Measurements from ENCODE around the gene RPS6KB2. TPM values are rescaled to one million over a fixed set of nuclear protein-coding genes. Genes with fewer than 3 reads are reported as not detected.
A peak's percentile ranks its signal among the peaks of the same experiment; 100 is the strongest.

RPS6KB2 gene
- total RNA-seq, 6 donors from 2014 or later = 35.2 to 94.3 (median 50.4) TPM

DNA sequence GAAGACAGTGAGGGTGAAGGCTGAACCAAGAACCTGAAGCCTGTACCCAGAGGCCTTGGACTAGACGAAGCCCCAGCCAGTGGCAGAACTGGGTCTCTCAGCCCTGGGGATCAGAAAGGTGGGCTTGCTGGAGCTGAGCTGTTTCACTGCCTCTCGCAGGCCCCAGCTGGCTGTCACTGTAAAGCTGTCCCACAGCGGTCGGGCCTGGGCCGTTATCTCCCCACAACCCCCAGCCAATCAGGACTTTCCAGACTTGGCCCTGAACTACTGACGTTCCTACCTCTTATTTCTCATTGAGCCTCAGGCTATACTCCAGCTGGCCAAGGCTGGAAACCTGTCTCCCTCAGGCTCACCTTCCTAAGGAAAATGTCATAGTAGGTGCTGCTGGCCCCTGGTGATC, 30.8 kb upstream of the RPS6KB2 start:
- peak in 1 of 2 donors; percentile 49 for DNase-seq
- Histone ChIP-seq H3K9me3 (no peaks in the 10 kb centered on the region), H3K36me3 (peaks cover 14 to 59% (median 47%) of the 10 kb centered on the region in 4 donors), H3K27ac (peak overlapping the region in 1 of 4 donors; percentile 53), H3K4me3 (no peak overlapping the region), H3K27me3 (no peaks in the 10 kb centered on the region), H3K4me1 (peaks cover 26 to 57% (median 33%) of the 10 kb centered on the region in 4 donors)
- no peak for ATAC-seq (ENCODE audit: low FRiP score in 2 of 2)
- TF ChIP-seq, protein P1, sequence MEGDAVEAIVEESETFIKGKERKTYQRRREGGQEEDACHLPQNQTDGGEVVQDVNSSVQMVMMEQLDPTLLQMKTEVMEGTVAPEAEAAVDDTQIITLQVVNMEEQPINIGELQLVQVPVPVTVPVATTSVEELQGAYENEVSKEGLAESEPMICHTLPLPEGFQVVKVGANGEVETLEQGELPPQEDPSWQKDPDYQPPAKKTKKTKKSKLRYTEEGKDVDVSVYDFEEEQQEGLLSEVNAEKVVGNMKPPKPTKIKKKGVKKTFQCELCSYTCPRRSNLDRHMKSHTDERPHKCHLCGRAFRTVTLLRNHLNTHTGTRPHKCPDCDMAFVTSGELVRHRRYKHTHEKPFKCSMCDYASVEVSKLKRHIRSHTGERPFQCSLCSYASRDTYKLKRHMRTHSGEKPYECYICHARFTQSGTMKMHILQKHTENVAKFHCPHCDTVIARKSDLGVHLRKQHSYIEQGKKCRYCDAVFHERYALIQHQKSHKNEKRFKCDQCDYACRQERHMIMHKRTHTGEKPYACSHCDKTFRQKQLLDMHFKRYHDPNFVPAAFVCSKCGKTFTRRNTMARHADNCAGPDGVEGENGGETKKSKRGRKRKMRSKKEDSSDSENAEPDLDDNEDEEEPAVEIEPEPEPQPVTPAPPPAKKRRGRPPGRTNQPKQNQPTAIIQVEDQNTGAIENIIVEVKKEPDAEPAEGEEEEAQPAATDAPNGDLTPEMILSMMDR (IDR thresholded peaks at IDR 0.05) = no peak
- TF ChIP-seq EP300 (IDR thresholded peaks at IDR 0.05) (no peak), POLR2AphosphoS5 (IDR thresholded peaks at IDR 0.05) (no peak), POLR2A (IDR thresholded peaks at IDR 0.05) (no peak)
- 72 to 88% methylated on average over 2 to 6 of the region's 6 CpGs for WGBS, 2 donors

DNA sequence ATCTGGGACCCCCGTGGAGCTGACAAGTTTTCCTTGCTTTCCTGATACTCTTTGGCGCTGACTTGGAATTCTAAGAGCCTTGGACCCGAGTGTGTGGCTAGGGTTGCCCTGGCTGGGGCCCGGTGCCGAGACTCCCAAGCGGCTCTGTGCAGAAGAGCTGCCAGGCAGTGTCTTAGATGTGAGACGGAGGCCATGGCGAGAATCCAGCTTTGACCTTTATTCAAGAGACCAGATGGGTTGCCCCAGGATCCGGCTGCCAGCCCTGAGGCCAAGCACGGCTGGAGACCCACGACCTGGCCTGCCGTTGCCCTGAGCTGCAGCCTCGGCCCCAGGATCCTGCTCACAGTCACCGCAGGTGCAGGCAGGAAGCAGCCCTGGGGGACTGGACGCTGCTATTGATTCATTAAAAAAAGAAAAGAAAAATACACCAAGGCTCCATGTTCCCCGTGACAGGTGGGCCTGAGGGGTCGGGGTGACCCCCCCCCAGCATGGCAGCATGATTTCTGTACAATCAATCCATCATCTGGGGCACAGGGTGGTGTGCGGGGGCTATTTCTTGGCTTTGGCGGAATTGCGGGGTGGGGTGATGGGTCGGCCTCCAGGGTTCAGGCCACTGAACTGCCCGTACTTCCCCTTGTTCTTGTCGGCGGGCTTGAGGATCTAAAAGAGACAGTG, 30.2 kb upstream of the RPS6KB2 start:
- ATAC-seq (ENCODE audit: low FRiP score in 2 of 2) (no peak), DNase-seq (peak in 1 of 2 donors; percentile 72)
- H3K27ac ChIP-seq = no peak overlapping the region
- no peak overlapping the region for H3K4me3 ChIP-seq
- peaks cover 29 to 56% (median 33%) of the 10 kb centered on the region in 4 donors for H3K4me1 ChIP-seq
- TF ChIP-seq, protein P1 (IDR thresholded peaks at IDR 0.05) = no peak
- TF ChIP-seq POLR2AphosphoS5 (IDR thresholded peaks at IDR 0.05) (no peak), POLR2A (IDR thresholded peaks at IDR 0.05) (no peak), EP300 (IDR thresholded peaks at IDR 0.05) (no peak)
- no peaks in the 10 kb centered on the region for H3K9me3 ChIP-seq
- WGBS, 2 donors = 90 to 91% methylated on average over 10 to 23 of the region's 24 CpGs
- H3K36me3 ChIP-seq = peaks cover 14 to 59% (median 47%) of the 10 kb centered on the region in 4 donors
- H3K27me3 ChIP-seq = no peaks in the 10 kb centered on the region

DNA sequence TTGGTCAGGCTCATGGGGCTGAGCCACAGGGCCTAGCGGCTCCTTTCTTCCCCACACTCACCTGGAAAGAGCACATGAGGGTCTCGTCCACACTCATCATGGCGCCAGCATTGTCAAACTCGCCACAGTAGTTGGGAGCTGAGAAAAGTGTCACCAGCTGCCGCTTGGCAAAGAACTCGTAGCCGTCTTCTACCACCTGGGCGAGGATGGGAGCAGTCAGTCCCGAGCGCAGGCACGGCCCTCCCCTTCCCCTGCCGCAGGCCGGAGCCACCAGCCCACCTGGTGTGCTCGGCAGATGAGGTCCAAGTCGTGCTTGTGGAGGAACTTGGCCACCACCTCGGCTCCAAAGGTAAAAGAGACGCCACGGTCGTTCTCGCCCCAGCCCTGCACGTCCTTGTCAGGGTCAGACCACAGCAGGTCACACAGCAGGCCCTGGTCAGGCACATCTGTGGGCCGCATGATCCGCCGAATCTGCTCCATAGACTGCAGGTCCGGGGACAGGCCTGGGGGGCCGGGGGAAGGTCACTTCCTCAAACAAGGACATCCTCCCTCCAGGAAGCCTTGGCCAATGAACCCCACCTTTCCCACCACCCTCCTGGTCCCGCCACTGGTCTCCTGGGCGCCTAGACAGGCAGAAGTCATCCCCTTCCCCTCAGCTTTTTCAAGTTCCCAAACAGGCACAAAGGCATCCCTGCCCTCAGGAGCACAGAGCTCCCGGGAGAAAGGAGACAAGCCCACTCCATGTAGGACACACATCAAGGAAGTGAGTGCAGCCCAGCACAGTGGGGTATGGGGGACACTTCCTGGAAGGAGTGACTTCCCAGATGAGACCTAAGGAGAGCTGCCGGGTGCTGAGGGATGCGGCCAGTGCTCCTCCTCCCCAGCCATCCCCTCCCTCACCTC, 29.4 kb upstream of the RPS6KB2 start:
- ATAC-seq (ENCODE audit: low FRiP score in 2 of 2) = no peak
- Histone ChIP-seq H3K27me3 (no peaks in the 10 kb centered on the region), H3K27ac (peak overlapping the region in 1 of 4 donors; percentile 28), H3K36me3 (peaks cover 14 to 59% (median 44%) of the 10 kb centered on the region in 4 donors), H3K4me3 (no peak overlapping the region), H3K9me3 (no peaks in the 10 kb centered on the region), H3K4me1 (peaks cover 34 to 58% (median 39%) of the 10 kb centered on the region in 4 donors)
- TF ChIP-seq POLR2A (IDR thresholded peaks at IDR 0.05) = no peak
- TF ChIP-seq, protein P1 (IDR thresholded peaks at IDR 0.05) = no peak
- TF ChIP-seq POLR2AphosphoS5 (IDR thresholded peaks at IDR 0.05) = no peak
- WGBS, 2 donors = 87 to 89% methylated on average over 3 to 31 of the region's 31 CpGs
- peak in 1 of 2 donors; percentile 73 for DNase-seq

DNA sequence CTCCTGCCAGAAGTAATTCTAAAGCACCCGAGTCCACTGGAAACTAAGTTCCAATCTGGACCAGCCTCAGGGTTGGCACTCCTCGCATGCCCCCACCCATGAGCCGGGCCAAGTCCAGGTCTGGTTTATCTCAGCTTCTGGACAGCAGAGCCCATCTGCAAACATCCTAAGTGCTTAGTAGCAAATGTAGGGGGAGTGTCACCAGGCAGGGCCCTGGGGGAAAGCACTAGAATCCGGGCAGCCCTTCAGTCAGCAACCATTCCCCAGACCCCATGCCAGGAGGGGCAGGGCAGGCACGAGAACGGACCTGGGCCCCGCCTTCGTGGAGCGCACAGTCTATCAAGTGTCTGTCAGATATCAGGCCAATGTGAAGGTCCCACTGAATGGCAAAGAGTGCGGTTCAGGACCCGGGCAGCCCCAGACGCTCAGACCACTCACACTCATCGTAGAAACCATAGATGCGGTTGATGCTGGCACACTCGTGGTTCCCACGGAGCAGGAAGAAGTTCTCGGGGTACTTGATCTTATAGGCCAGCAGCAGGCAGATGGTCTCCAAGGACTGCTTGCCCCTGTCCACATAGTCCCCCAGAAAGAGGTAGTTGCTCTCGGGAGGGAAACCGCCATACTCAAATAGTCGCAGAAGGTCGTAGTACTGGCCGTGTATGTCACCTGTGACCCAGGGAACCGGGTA, 27.9 kb upstream of the RPS6KB2 start:
- H3K27ac ChIP-seq = peak overlapping the region; percentile 92 to 96 (median 94)
- DNase-seq = peak in 1 of 2 donors; percentile 58
- TF ChIP-seq EP300 (IDR thresholded peaks at IDR 0.05) = no peak
- no peak for TF ChIP-seq POLR2AphosphoS5 (IDR thresholded peaks at IDR 0.05)
- TF ChIP-seq, protein P1 (IDR thresholded peaks at IDR 0.05) = no peak
- WGBS, 2 donors = 24 to 42% methylated on average over 14 to 21 of the region's 23 CpGs
- H3K4me3 ChIP-seq = peak overlapping the region; percentile 81 to 95 (median 84)
- no peaks in the 10 kb centered on the region for H3K27me3 ChIP-seq
- H3K4me1 ChIP-seq = peaks cover 34 to 70% (median 39%) of the 10 kb centered on the region in 4 donors
- peaks cover 14 to 52% (median 43%) of the 10 kb centered on the region in 4 donors for H3K36me3 ChIP-seq
- ATAC-seq (ENCODE audit: low FRiP score in 2 of 2) = no peak
- no peaks in the 10 kb centered on the region for H3K9me3 ChIP-seq

Measured in upper lobe of left lung (tissue), 6 donors.